Thoracic aorta (tissue), 2 donors: Measurements from ENCODE around the gene CACNA2D1. TPM values are rescaled to one million over a fixed set of nuclear protein-coding genes. Genes with fewer than 3 reads are reported as not detected.
A peak's percentile ranks its signal among the peaks of the same experiment; 100 is the strongest.

ENCODE experiments used
- ATAC-seq: fragments of 150-250 bp; one replicate; pipeline ENCODE4 v1.8.0; 2017; ENCODE audit warnings: low read depth; ENCODE audit not compliant: insufficient number of reproducible peaks, low FRiP score
- DNase-seq: peaks from one replicate; pipeline ENCODE4 v3.0.0-alpha.2; 2020; ENCODE audit warnings: low spot score
- H3K27ac ChIP-seq, 2 donors: fragments of 200-600 bp; sonication (generic); 1 replicate in 1 of 2; 2 replicates in 1 of 2; pipeline ENCODE4 v1.5.1; 2016; ENCODE audit warnings: mild to moderate bottlenecking in 2 of 2, moderate library complexity in 2 of 2
- H3K27me3 ChIP-seq: fragments of 200-600 bp; sonication (generic); replicated peaks from 2 replicates; pipeline ENCODE4 v1.6.0; 2016; ENCODE audit warnings: mild to moderate bottlenecking; ENCODE audit not compliant: insufficient read depth
- H3K36me3 ChIP-seq: fragments of 200-600 bp; sonication (generic); one replicate; pipeline ENCODE4 v1.5.1; 2016
- H3K4me1 ChIP-seq, 2 donors: fragments of 200-600 bp; sonication (generic); 1 replicate in 1 of 2; 2 replicates in 1 of 2; pipeline versions ENCODE4 v1.5.1 to v1.6.0; 2016; ENCODE audit warnings: low read depth in 2 of 2, mild to moderate bottlenecking in 1 of 2; ENCODE audit not compliant: control insufficient read depth in 1 of 2
- H3K4me3 ChIP-seq: fragments of 200-600 bp; sonication (generic); 2 replicates; pipeline ENCODE4 v1.5.1; 2016; ENCODE audit warnings: mild to moderate bottlenecking
- H3K9me3 ChIP-seq: fragments of 200-600 bp; sonication (generic); 2 replicates; pipeline ENCODE4 v1.5.1; 2016
- CTCF ChIP-seq: fragments of 200-600 bp; sonication (generic); IDR thresholded peaks from one replicate; pipeline ENCODE4 v1.5.1; 2019; ENCODE audit warnings: antibody characterized with exemption
- total RNA-seq, 2 donors: library from RNA; depleted of rRNA; stranded (reverse); fragments of >200 nt; gene quantifications; one replicate each; pipeline versions ENCODE4 v1.1.0 to v1.2.3, GENCODE V29; 2016

CACNA2D1 gene
- total RNA-seq, 2 donors from 2014 or later, result 44.4 to 44.7 TPM

- Histone ChIP-seq H3K27ac (no peak overlapping the region), H3K9me3 (no peaks in the 10 kb centered on the region), H3K27me3 (no peaks in the 10 kb centered on the region), H3K4me3 (no peak overlapping the region), H3K4me1 (peaks cover 0 to 6% of the 10 kb centered on the region in 2 donors), H3K36me3 (no peaks in the 10 kb centered on the region)
- DNase-seq, result no peak
- ATAC-seq, result no peak
- no peak for TF ChIP-seq CTCF
Measured at GRCh38 chr7:82051601-82052000, 392.0 kb downstream of the CACNA2D1 start.

GRCh38 chr7:82050792-82051191, 392.8 kb downstream of the CACNA2D1 start:
- no peak for TF ChIP-seq CTCF
- Histone ChIP-seq H3K27ac (no peak overlapping the region), H3K36me3 (no peaks in the 10 kb centered on the region), H3K4me3 (no peak overlapping the region), H3K27me3 (no peaks in the 10 kb centered on the region), H3K9me3 (no peaks in the 10 kb centered on the region), H3K4me1 (peaks cover 0 to 6% of the 10 kb centered on the region in 2 donors)
- DNase-seq (no peak), ATAC-seq (no peak)

DNA sequence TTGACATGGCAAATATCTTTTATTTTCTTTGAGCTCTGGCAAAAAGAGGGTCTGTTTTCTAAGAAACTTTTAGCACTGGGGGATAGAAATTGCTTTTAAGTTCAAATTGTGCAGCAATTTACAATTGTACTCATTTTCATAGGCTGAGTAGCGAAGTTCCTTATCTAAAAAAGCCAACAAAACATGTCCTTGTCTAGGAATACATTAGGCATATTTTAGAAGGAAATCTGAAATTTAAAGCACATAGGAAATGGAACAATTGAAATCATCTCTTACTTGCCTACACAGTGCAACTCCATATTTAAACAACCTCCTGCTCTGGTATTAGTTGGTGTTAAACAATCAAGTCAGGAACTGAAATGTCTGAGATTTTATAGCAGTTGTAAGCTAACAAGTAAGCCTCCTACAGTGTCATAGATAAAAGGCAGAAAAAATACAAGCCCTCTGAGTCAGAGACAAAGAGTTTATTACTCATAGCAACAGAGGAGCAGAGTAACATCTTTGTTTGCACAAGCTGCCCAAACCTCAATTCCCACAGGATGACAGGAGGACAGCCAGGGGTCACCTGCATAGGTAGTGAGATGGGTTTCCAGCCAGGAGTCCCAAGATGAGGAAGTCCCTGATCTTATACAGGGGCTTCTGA, 393.6 kb downstream of the CACNA2D1 start:
- DNase-seq (no peak), ATAC-seq (no peak)
- no peaks in the 10 kb centered on the region for H3K9me3 ChIP-seq
- peaks cover 0 to 6% of the 10 kb centered on the region in 2 donors for H3K4me1 ChIP-seq
- H3K27ac ChIP-seq, result no peak overlapping the region
- H3K36me3 ChIP-seq, result no peaks in the 10 kb centered on the region
- H3K27me3 ChIP-seq, result no peaks in the 10 kb centered on the region
- no peak overlapping the region for H3K4me3 ChIP-seq
- no peak for TF ChIP-seq CTCF

- Histone ChIP-seq H3K9me3 (no peaks in the 10 kb centered on the region), H3K27me3 (no peaks in the 10 kb centered on the region), H3K36me3 (no peaks in the 10 kb centered on the region), H3K27ac (no peak overlapping the region), H3K4me1 (peaks cover 0 to 9% of the 10 kb centered on the region in 2 donors), H3K4me3 (no peak overlapping the region)
- no peak for ATAC-seq
- DNase-seq, result no peak
- no peak for TF ChIP-seq CTCF
Measured at GRCh38 chr7:82049442-82049841, 394.1 kb downstream of the CACNA2D1 start.

DNA sequence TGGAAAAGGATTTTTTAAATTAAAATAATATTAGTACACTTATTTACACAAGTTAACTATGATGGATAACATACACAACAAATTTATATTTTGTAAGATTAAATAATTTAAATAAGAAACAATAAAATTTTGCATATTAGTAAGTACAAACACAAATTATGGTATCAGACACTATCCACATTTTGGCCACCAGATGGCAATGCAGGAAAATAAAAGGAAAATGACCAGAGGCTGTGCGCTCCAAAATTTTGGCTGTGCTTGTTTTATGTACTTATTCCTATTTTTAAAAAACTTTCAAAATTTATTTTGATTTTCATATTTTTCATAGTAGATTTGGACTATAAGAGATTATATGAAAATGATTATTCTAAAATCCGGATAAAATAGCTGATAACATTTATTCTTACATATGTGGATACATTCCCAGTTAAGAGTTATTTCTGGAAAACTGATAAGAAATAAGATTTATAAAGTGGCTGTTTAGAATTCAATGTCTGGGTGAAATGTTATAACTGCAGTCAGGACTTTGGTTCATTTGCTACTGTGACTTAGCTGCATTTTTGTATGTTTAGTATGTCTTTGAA, 399.0 kb downstream of the CACNA2D1 start:
- no peak overlapping the region for H3K4me3 ChIP-seq
- no peak for DNase-seq

More for the DNA sequence above, 399.0 kb downstream of the CACNA2D1 start:
- no peaks in the 10 kb centered on the region for H3K36me3 ChIP-seq
- H3K4me1 ChIP-seq, result peaks cover 0 to 11% of the 10 kb centered on the region in 2 donors
- no peak overlapping the region for H3K27ac ChIP-seq
- peak; percentile 65 for TF ChIP-seq CTCF
- H3K9me3 ChIP-seq, result no peaks in the 10 kb centered on the region
- no peak for ATAC-seq
- H3K27me3 ChIP-seq, result no peaks in the 10 kb centered on the region
